DOHH2 (cell line): ENCODE data around the gene HMG20B.

ENCODE experiments used
- EZH2phosphoT487 ChIP-seq: fragments of 200-600 bp; sonication (generic); IDR thresholded peaks from 2 replicates; pipeline ENCODE4 v1.6.1; 2017; ENCODE audit warnings: borderline replicate concordance, mild to moderate bottlenecking, antibody characterized with exemption, low read length, moderate library complexity, mixed read lengths
- TF ChIP-seq, protein P1 (sequence below): fragments of 200-600 bp; sonication (generic); IDR thresholded peaks from one replicate; pipeline ENCODE4 v1.5.1; 2014; ENCODE audit warnings: antibody characterized with exemption, mild to moderate bottlenecking, low read depth, low read length; ENCODE audit not compliant: poor library complexity, severe bottlenecking

DNA sequence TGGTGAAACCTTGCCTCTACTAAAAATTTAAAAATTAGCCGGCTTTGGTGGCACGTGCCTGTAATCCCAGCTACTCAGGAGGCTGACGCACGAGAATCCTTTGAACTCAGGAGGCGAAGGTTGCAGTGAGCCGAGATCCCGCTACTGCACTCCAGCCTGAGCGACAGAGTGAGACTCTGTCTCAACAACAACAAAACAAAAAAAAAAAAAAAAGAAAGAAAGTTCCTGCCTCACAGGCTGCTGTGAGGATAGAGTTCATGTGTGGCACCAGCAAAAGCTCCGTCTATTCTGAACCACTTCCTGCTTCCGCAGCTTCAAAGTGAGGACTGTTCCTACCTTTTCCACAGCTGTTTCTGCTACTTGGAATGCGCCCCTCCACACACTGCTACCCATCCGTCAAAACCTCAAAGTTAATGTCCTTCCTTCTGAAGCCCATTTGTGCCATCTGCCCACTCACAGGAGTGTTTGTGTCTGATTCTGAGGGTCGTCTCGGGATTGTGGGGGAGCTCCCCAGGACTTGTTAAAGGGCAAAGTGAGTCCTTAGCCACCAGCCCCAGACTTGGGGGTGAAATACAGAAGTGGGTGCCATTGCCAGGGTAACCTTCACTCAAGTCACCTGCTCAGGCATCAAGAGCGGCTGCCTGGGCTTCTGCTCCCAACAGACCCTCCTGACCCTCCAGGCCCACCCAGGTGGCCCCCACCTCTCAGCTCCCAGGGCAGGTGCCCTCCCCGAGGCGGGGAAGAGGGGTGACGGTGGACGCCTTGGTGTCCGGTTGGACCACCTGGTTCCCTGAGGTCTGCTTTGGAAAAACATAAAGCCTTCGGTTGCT, 18.3 kb upstream of the HMG20B start:
- TF ChIP-seq, protein P1, sequence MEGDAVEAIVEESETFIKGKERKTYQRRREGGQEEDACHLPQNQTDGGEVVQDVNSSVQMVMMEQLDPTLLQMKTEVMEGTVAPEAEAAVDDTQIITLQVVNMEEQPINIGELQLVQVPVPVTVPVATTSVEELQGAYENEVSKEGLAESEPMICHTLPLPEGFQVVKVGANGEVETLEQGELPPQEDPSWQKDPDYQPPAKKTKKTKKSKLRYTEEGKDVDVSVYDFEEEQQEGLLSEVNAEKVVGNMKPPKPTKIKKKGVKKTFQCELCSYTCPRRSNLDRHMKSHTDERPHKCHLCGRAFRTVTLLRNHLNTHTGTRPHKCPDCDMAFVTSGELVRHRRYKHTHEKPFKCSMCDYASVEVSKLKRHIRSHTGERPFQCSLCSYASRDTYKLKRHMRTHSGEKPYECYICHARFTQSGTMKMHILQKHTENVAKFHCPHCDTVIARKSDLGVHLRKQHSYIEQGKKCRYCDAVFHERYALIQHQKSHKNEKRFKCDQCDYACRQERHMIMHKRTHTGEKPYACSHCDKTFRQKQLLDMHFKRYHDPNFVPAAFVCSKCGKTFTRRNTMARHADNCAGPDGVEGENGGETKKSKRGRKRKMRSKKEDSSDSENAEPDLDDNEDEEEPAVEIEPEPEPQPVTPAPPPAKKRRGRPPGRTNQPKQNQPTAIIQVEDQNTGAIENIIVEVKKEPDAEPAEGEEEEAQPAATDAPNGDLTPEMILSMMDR, result no peak
- TF ChIP-seq EZH2phosphoT487, result no peak
